ENCODE data around the gene ITPK1. TPM values are rescaled to one million over a fixed set of nuclear protein-coding genes. Genes with fewer than 3 reads are reported as not detected.

ITPK1 gene
- total and polyA plus RNA-seq, 10 of the 15 experiments (the other 5 are each of a cell fraction or from before 2014, with no cell fraction given) = 1.3 to 73.2 (median 27.0) TPM

GRCh38 chr14:92987713-92988510, 127.8 kb downstream of the ITPK1 start:
- ChIA-PET SMC1A (ENCODE audit: uncharacterized antibody, unreplicated experiment) (interaction anchor here (0.7 kb wide), 1 partner anchor 279 kb away, joined by 3 read pairs; no protein-coding TSS in a partner anchor), CTCF (interaction anchor here (1.0 kb wide), 1 partner anchor 125 kb away, joined by 3 read pairs; no protein-coding TSS in a partner anchor), POLR2A (no interaction called here), RAD21 (ENCODE audit: unreplicated experiment) (no interaction called here)
- intact Hi-C loops (cut with micrococcal nuclease; ENCODE audit: unreplicated experiment) = no loop called here
- H3K36me3 ChIP-seq (ENCODE audit: control insufficient read depth in 2 of 2, insufficient read depth in 2 of 2, low read length in 1 of 2) = peaks cover 0 to 19% of the 10 kb centered on the region in 2 experiments; a peak in 3 of 4 replicates
- H2AFZ ChIP-seq (ENCODE audit: control insufficient read depth, low read depth, low read length) = no peak overlapping the region
- H3K9ac ChIP-seq (ENCODE audit: control insufficient read depth, insufficient read depth, low read length) = no peak overlapping the region
- BruUV-seq (replicated peaks) = no TSS peak
- ATAC-seq (no peak), FAIRE-seq (no peak), DNase-seq (ENCODE audit: low read depth, low spot score) (no peak)
- H3K4me2 ChIP-seq (ENCODE audit: control insufficient read depth, insufficient read depth) = no peak overlapping the region
- WGBS (ENCODE audit: insufficient coverage, insufficient replicate concordance, low lambda C conversion rate, missing lambda C conversion rate) = 85% methylated on average over 25 of the region's 25 CpGs
- no peaks in the 10 kb centered on the region; the same call in 2 of the 3 replicates for H3K9me3 ChIP-seq (replicated peaks; ENCODE audit: control insufficient read depth, insufficient read depth, low read length)
- H4K20me1 ChIP-seq (ENCODE audit: control insufficient read depth, insufficient read depth) = no peaks in the 10 kb centered on the region
- no peak for TF ChIP-seq ETV6 (conservative IDR thresholded peaks at IDR 0.05 in 1 of 2, IDR thresholded peaks at IDR 0.05 in 1 of 2; ENCODE audit: borderline replicate concordance in 1 of 2, low read depth in 1 of 2)
- TF ChIP-seq HDAC6 (IDR thresholded peaks at IDR 0.05; ENCODE audit: unreplicated experiment) = no peak
- TF ChIP-seq NFIC (IDR thresholded peaks at IDR 0.05; ENCODE audit: low read depth, low read length) = no peak
- TF ChIP-seq CBX5 (IDR thresholded peaks at IDR 0.05; ENCODE audit: low read depth) = no peak
- no peak for TF ChIP-seq MEF2A (IDR thresholded peaks at IDR 0.05; ENCODE audit: insufficient read depth, low read depth, low read length)
- no peak for TF ChIP-seq ZSCAN29 (IDR thresholded peaks at IDR 0.05)
- no peak for TF ChIP-seq SMAD1 (IDR thresholded peaks at IDR 0.05; ENCODE audit: low read depth, partially characterized antibody)
- H3K4me1 ChIP-seq (ENCODE audit: control insufficient read depth, insufficient read depth, low read length) = no peaks in the 10 kb centered on the region
- no peaks in the 10 kb centered on the region for H3K27me3 ChIP-seq (replicated peaks in 1 of 2; ENCODE audit: control insufficient read depth in 2 of 2, insufficient read depth in 2 of 2, low read length in 1 of 2)
- no peak overlapping the region for H3K4me3 ChIP-seq
- H3K27ac ChIP-seq (ENCODE audit: control insufficient read depth, insufficient read depth) = no peak overlapping the region
- no peaks in the 10 kb centered on the region for H3K79me2 ChIP-seq (ENCODE audit: control insufficient read depth, insufficient read depth, low read length)
- in situ Hi-C loops (cut with MboI) = no loop called here

Measured in GM12878 (cell line).